OCI-LY1 (cell line): ENCODE results near the gene LETM1.

Experiments used
- H2AFZ ChIP-seq: fragments of 200-600 bp; sonication (generic), shearing (Covaris generic); 2 replicates; pipeline ENCODE4 v1.6.0; 2014; ENCODE audit warnings: antibody characterized with exemption, mild to moderate bottlenecking, low read length
- H3F3A ChIP-seq: fragments of 200-600 bp; sonication (generic), shearing (Covaris generic); 2 replicates; pipeline ENCODE4 v1.6.0; 2014; ENCODE audit warnings: mild to moderate bottlenecking, antibody characterized with exemption, low read length, moderate library complexity; ENCODE audit not compliant: insufficient read depth
- H3K27ac ChIP-seq: fragments of 200-600 bp; sonication (generic); 2 replicates; pipeline ENCODE4 v1.5.1; 2014; ENCODE audit warnings: low read length, mixed run types, mild to moderate bottlenecking, low read depth; ENCODE audit not compliant: poor library complexity, severe bottlenecking
- H3K27me3 ChIP-seq: fragments of 200-600 bp; sonication (generic); 2 replicates; pipeline ENCODE4 v1.6.0; 2014; ENCODE audit warnings: antibody characterized with exemption, mild to moderate bottlenecking, low read length, moderate library complexity; ENCODE audit not compliant: insufficient read depth
- H3K36me3 ChIP-seq: fragments of 200-600 bp; sonication (generic); 2 replicates; pipeline ENCODE4 v1.6.1; 2014; ENCODE audit warnings: mild to moderate bottlenecking, antibody characterized with exemption, low read length, moderate library complexity, mixed read lengths; ENCODE audit not compliant: insufficient read depth
- H3K4me1 ChIP-seq: fragments of 200-600 bp; sonication (generic); 2 replicates; pipeline ENCODE4 v1.5.1; 2014; ENCODE audit warnings: mild to moderate bottlenecking, low read length, moderate library complexity; ENCODE audit not compliant: insufficient read depth, severe bottlenecking
- H3K4me2 ChIP-seq: fragments of 200-600 bp; sonication (generic), shearing (Covaris generic); 2 replicates; pipeline ENCODE4 v1.6.1; 2014; ENCODE audit warnings: low read length
- H3K4me3 ChIP-seq: fragments of 200-600 bp; sonication (generic); 2 replicates; pipeline ENCODE4 v1.5.1; 2014; ENCODE audit warnings: low read length, low read depth, mild to moderate bottlenecking, mixed read lengths; ENCODE audit not compliant: poor library complexity, severe bottlenecking
- H3K79me2 ChIP-seq: fragments of 200-600 bp; shearing (Covaris generic); 2 replicates; pipeline ENCODE4 v1.6.1; 2016; ENCODE audit warnings: mixed run types, low read length, mixed read lengths; ENCODE audit not compliant: insufficient read depth
- H3K9ac ChIP-seq: fragments of 200-600 bp; sonication (generic), shearing (Covaris generic); 2 replicates; pipeline ENCODE4 v1.6.1; 2014; ENCODE audit warnings: mild to moderate bottlenecking, low read length, mixed read lengths
- H3K9me2 ChIP-seq: fragments of 200-600 bp; sonication (generic), shearing (Covaris generic); 2 replicates; pipeline ENCODE4 v1.6.1; 2014; ENCODE audit warnings: low read depth, mild to moderate bottlenecking, low read length, mixed read lengths
- H3K9me3 ChIP-seq: fragments of 200-600 bp; shearing (Covaris generic); 2 replicates; pipeline ENCODE4 v1.6.1; 2014; ENCODE audit warnings: low read length, mixed read lengths
- H4K20me1 ChIP-seq: fragments of 200-600 bp; sonication (generic), shearing (Covaris generic); 2 replicates; pipeline ENCODE4 v1.6.0; 2016; ENCODE audit warnings: mild to moderate bottlenecking, low read length; ENCODE audit not compliant: insufficient read depth
- CTCF ChIP-seq: fragments of 200-600 bp; sonication (generic), shearing (Covaris generic); IDR thresholded peaks from 2 replicates; pipeline ENCODE4 v1.5.1; 2017; ENCODE audit warnings: mild to moderate bottlenecking, antibody characterized with exemption, low read length, moderate library complexity, mixed read lengths
- EZH2 ChIP-seq: fragments of 200-600 bp; sonication (generic), shearing (Covaris generic); IDR thresholded peaks from 2 replicates; pipeline ENCODE4 v1.8.0; 2017; ENCODE audit warnings: borderline replicate concordance, mixed run types, mild to moderate bottlenecking, antibody characterized with exemption, low read length, moderate library complexity, mixed read lengths

Gene LETM1

GRCh38 chr4:1810765-1811164 is 45.2 kb downstream of the LETM1 start:
- Histone ChIP-seq H2AFZ (no peak overlapping the region), H3K9me2 (no peaks in the 10 kb centered on the region), H3K36me3 (peaks cover 16% of the 10 kb centered on the region), H4K20me1 (no peaks in the 10 kb centered on the region), H3K27ac (no peak overlapping the region), H3K4me1 (no peaks in the 10 kb centered on the region), H3K9ac (no peak overlapping the region), H3K27me3 (no peaks in the 10 kb centered on the region), H3K9me3 (no peaks in the 10 kb centered on the region), H3K4me2 (no peak overlapping the region), H3K79me2 (no peaks in the 10 kb centered on the region), H3K4me3 (no peak overlapping the region), H3F3A (no peaks in the 10 kb centered on the region)
- TF ChIP-seq EZH2: no peak
- TF ChIP-seq CTCF: no peak

- Histone ChIP-seq H3K9ac (no peak overlapping the region), H3K4me2 (no peak overlapping the region), H2AFZ (no peak overlapping the region), H3K4me3 (no peak overlapping the region), H4K20me1 (no peaks in the 10 kb centered on the region), H3K36me3 (peaks cover 7% of the 10 kb centered on the region; the same call in 1 of the 2 replicates), H3K79me2 (no peaks in the 10 kb centered on the region), H3K27ac (no peak overlapping the region), H3F3A (no peaks in the 10 kb centered on the region), H3K9me3 (no peaks in the 10 kb centered on the region), H3K27me3 (no peaks in the 10 kb centered on the region), H3K9me2 (no peaks in the 10 kb centered on the region), H3K4me1 (no peaks in the 10 kb centered on the region)
- TF ChIP-seq CTCF (peak; percentile 66), EZH2 (no peak)
Observed at GRCh38 chr4:1809754-1810502, 46.0 kb downstream of the LETM1 start.

- Histone ChIP-seq H3F3A (no peaks in the 10 kb centered on the region), H3K36me3 (no peaks in the 10 kb centered on the region), H3K9me2 (no peaks in the 10 kb centered on the region), H3K27ac (no peak overlapping the region), H3K79me2 (no peaks in the 10 kb centered on the region), H3K27me3 (no peaks in the 10 kb centered on the region), H3K4me2 (no peak overlapping the region), H3K9me3 (no peaks in the 10 kb centered on the region), H2AFZ (no peak overlapping the region), H3K4me1 (no peaks in the 10 kb centered on the region), H4K20me1 (no peaks in the 10 kb centered on the region), H3K4me3 (no peak overlapping the region), H3K9ac (no peak overlapping the region)
- TF ChIP-seq CTCF (no peak), EZH2 (no peak)
Observed at GRCh38 chr4:1808851-1809753, 46.9 kb downstream of the LETM1 start.
